GM12878 (cell line): ENCODE data around the gene COQ2. TPM values are rescaled to one million over a fixed set of nuclear protein-coding genes. Genes with fewer than 3 reads are reported as not detected.

Experiments
- ASH2L ChIP-seq: fragments of 300-600, 200-600 bp; sonication (generic); IDR thresholded peaks from 2 replicates; pipeline ENCODE4 v1.6.1; 2017; ENCODE audit warnings: low read depth, mild to moderate bottlenecking, borderline replicate concordance
- BCL11A ChIP-seq: IDR thresholded peaks from 2 replicates; pipeline ENCODE4 v1.6.1; 2011; ENCODE audit warnings: low read depth, low read length
- BCLAF1 ChIP-seq: fragments of 450-650 bp; IDR thresholded peaks from 2 replicates; pipeline ENCODE4 v1.6.1; 2017; ENCODE audit warnings: antibody characterized with exemption, mild to moderate bottlenecking, moderate library complexity
- BMI1 ChIP-seq: fragments of 450-650 bp; IDR thresholded peaks from 2 replicates; pipeline ENCODE4 v1.6.1; 2016; ENCODE audit warnings: mild to moderate bottlenecking, moderate library complexity, borderline replicate concordance
- BRCA1 ChIP-seq: IDR thresholded peaks from 2 replicates; pipeline ENCODE4 v1.6.1; 2011; ENCODE audit warnings: low read depth, low read length, improper control_type of control experiment
- DPF2 ChIP-seq: fragments of 450-650 bp; IDR thresholded peaks from 2 replicates; pipeline ENCODE4 v1.6.1; 2017; ENCODE audit warnings: mild to moderate bottlenecking
- E2F4 ChIP-seq: IDR thresholded peaks from 2 replicates; pipeline ENCODE4 v1.6.1; 2012; ENCODE audit warnings: low read depth, low read length, improper control_type of control experiment
- EP300 ChIP-seq, 2 experiments: fragments of 150-350 bp in 1 of 2; IDR thresholded peaks; 2 replicates each; pipeline ENCODE4 v1.6.1; 2011 to 2012; ENCODE audit warnings: low read depth in 2 of 2, low read length in 2 of 2, borderline replicate concordance in 1 of 2, improper control_type of control experiment in 1 of 2, inconsistent platforms in 1 of 2; ENCODE audit not compliant: control insufficient read depth in 1 of 2
- ESRRA ChIP-seq: IDR thresholded peaks from 2 replicates; pipeline ENCODE4 v1.6.1; 2012; ENCODE audit warnings: mild to moderate bottlenecking, low read length, improper control_type of control experiment
- FOXK2 ChIP-seq: fragments of 450-650 bp; IDR thresholded peaks from 2 replicates; pipeline ENCODE4 v1.6.1; 2017; ENCODE audit warnings: mild to moderate bottlenecking, moderate library complexity
- HSF1 ChIP-seq: fragments of 150-350 bp; IDR thresholded peaks from 2 replicates; pipeline ENCODE4 v1.6.1; 2014; ENCODE audit warnings: mild to moderate bottlenecking, low read depth, low read length
- IKZF2 ChIP-seq, 2 experiments: fragments of 450-650 bp; IDR thresholded peaks; 2 replicates each; pipeline ENCODE4 v1.6.1; 2017; ENCODE audit warnings: mild to moderate bottlenecking in 2 of 2, moderate library complexity in 2 of 2
- LARP7 ChIP-seq: fragments of 450-650 bp; IDR thresholded peaks from 2 replicates; pipeline ENCODE4 v1.6.1; 2017; ENCODE audit warnings: mild to moderate bottlenecking
- MLLT1 ChIP-seq: fragments of 450-650 bp; IDR thresholded peaks from 2 replicates; pipeline ENCODE4 v1.6.1; 2016; ENCODE audit warnings: mild to moderate bottlenecking
- MYB ChIP-seq: fragments of 150-350 bp; IDR thresholded peaks from 2 replicates; pipeline ENCODE4 v1.6.1; 2014; ENCODE audit warnings: mild to moderate bottlenecking, low read depth, low read length, borderline replicate concordance
- NFIC ChIP-seq: IDR thresholded peaks from 2 replicates; pipeline ENCODE4 v1.6.1; 2012; ENCODE audit warnings: low read depth, mild to moderate bottlenecking, inconsistent platforms, low read length, moderate library complexity
- PBX3 ChIP-seq: IDR thresholded peaks from 2 replicates; pipeline ENCODE4 v1.6.1; 2011; ENCODE audit warnings: mild to moderate bottlenecking, low read depth, low read length, moderate library complexity; ENCODE audit not compliant: insufficient replicate concordance
- PML ChIP-seq: IDR thresholded peaks from 2 replicates; pipeline ENCODE4 v1.6.1; 2012; ENCODE audit warnings: low read length, inconsistent platforms
- POLR2A ChIP-seq: IDR thresholded peaks from 2 replicates; pipeline ENCODE4 v1.6.1; 2011; ENCODE audit warnings: low read depth, mild to moderate bottlenecking, low read length
- RB1 ChIP-seq: fragments of 450-650 bp; formaldehyde crosslinking; IDR thresholded peaks from 2 replicates; pipeline ENCODE4 v1.6.1; 2017; ENCODE audit warnings: mild to moderate bottlenecking, borderline replicate concordance
- RBBP5 ChIP-seq: fragments of 200-600 bp; sonication (generic); conservative IDR thresholded peaks from 2 replicates; pipeline ENCODE4 v1.6.1; 2016
- RUNX3 ChIP-seq: IDR thresholded peaks from 2 replicates; pipeline ENCODE4 v1.6.1; 2012; ENCODE audit warnings: low read length, inconsistent platforms
- SP1 ChIP-seq: IDR thresholded peaks from one replicate; pipeline ENCODE4 v1.6.1; 2011; ENCODE audit warnings: low read depth, low read length
- SUPT20H ChIP-seq: IDR thresholded peaks from 2 replicates; pipeline ENCODE4 v1.6.1; 2011; ENCODE audit warnings: low read depth, mild to moderate bottlenecking, low read length, moderate library complexity, borderline replicate concordance; ENCODE audit not compliant: control insufficient read depth
- ZNF274 ChIP-seq: IDR thresholded peaks from one replicate; pipeline ENCODE4 v1.8.0; 2011; ENCODE audit not compliant: insufficient read length, insufficient read depth
- ZSCAN29 ChIP-seq: fragments of 450-650 bp; IDR thresholded peaks from 2 replicates; pipeline ENCODE4 v1.6.1; 2017; ENCODE audit warnings: mild to moderate bottlenecking, moderate library complexity
- polyA plus RNA-seq, 11 experiments: library from polyadenylated mRNA; depleted of rRNA in 4 of 11; unstranded in 6 of 11; stranded (reverse) in 5 of 11; fragments of >200 nt; fragmentation: Nextera tagmentation in 4 of 11; fragmentation: Illumina TruSeq in 1 of 11; extraction: Ambion mirVana in 4 of 11; extraction: Trizol in 1 of 11; gene quantifications; 1 replicate in 1 of 11; 2 replicates in 10 of 11; pipeline versions ENCODE4 v1.2.1 to v1.2.3, GENCODE V29; 2011 to 2016; ENCODE audit warnings: inconsistent platforms in 2 of 11, missing spikeins in 2 of 11, low read depth in 1 of 11
- total RNA-seq, 4 experiments: library from RNA; depleted of rRNA in 3 of 4; stranded (reverse); fragments of >200 nt in 3 of 4; fragmentation: Illumina TruSeq in 1 of 4; extraction: Trizol in 1 of 4; gene quantifications; 2 replicates each; pipeline versions ENCODE4 v1.2.1 to v1.2.3, GENCODE V29; 2013 to 2021

Gene COQ2
- total and polyA plus RNA-seq, 10 of the 15 experiments (the other 5 are each of a cell fraction or from before 2014, with no cell fraction given) = 5.0 to 46.7 (median 19.1) TPM

- TF ChIP-seq ESRRA = no peak
- no peak for TF ChIP-seq POLR2A
- TF ChIP-seq BCL11A = no peak
- no peak for TF ChIP-seq LARP7
- TF ChIP-seq SP1 = no peak
- no peak for TF ChIP-seq EP300 (IDR thresholded peaks at IDR 0.05; ENCODE audit: borderline replicate concordance in 1 of 2, control insufficient read depth in 1 of 2, low read depth in 2 of 2, low read length in 2 of 2)
- TF ChIP-seq ZNF274 = no peak
- TF ChIP-seq BRCA1 = no peak
- no peak for TF ChIP-seq FOXK2
- TF ChIP-seq RUNX3 = no peak; the same call in 1 of the 2 replicates
- TF ChIP-seq BMI1 = no peak
- no peak for TF ChIP-seq MLLT1
- no peak for TF ChIP-seq DPF2
- TF ChIP-seq RB1 = peak; percentile 49; the same call in 1 of the 2 replicates
- TF ChIP-seq SUPT20H = no peak
- no peak for TF ChIP-seq NFIC
- TF ChIP-seq PBX3 = peak; percentile 48
- TF ChIP-seq E2F4 = no peak
- TF ChIP-seq BCLAF1 = no peak
- TF ChIP-seq ASH2L = no peak
- TF ChIP-seq RBBP5 = no peak
- no peak for TF ChIP-seq HSF1
- no peak for TF ChIP-seq IKZF2 (IDR thresholded peaks at IDR 0.05)
- TF ChIP-seq ZSCAN29 = no peak
- no peak for TF ChIP-seq MYB
- TF ChIP-seq PML = no peak
These were observed 2.5 kb downstream of the COQ2 start (continued) for GRCh38 chr4:83282049-83282535.
